ENCODE data around the gene LRRC8C. TPM values are rescaled to one million over a fixed set of nuclear protein-coding genes. Genes with fewer than 3 reads are reported as not detected.

Gene LRRC8C
- total and polyA plus RNA-seq, 4 donors: 0.75 to 14.4 (median 5.6) TPM

DNA sequence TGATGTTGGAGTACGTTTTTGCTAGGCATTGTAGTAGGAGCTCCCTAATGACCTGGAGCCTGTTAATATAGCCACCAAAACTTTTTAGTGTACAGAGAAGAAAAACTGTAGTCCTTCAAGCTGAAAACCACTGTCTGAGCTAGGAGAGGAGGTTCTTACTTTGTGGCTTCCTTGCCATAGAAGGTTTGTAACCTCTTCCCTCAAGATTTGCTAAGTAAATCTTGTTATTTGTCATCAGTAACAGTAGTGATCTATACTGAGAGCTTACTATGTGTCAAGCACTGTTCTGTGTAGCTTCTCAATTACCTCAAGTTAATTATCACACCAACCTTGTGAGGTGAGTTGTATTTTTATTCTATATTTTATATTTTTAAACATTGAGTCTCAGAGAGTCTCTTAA is 21.2 kb upstream of the LRRC8C start:
- WGBS, 2 donors: 78 to 87% methylated on average over 1 of the region's 1 CpG
- H3K4me3 ChIP-seq (ENCODE audit: low read length in 2 of 2): no peak overlapping the region
- ATAC-seq (ENCODE audit: low FRiP score): no peak
- no peaks in the 10 kb centered on the region for H3K36me3 ChIP-seq (ENCODE audit: control insufficient read depth in 1 of 2, insufficient read depth in 2 of 2, low read length in 1 of 2)
- no peak overlapping the region for H3K27ac ChIP-seq (ENCODE audit: low read depth in 1 of 2, low read length in 2 of 2)
- H3K9me3 ChIP-seq (ENCODE audit: control insufficient read depth, low read length): no peaks in the 10 kb centered on the region
- H3K4me1 ChIP-seq (ENCODE audit: control insufficient read depth in 1 of 2, insufficient read depth in 2 of 2, low read length in 2 of 2): no peaks in the 10 kb centered on the region
- H3K27me3 ChIP-seq (ENCODE audit: control insufficient read depth in 1 of 2, insufficient read depth in 2 of 2, low read length in 1 of 2): no peaks in the 10 kb centered on the region
- DNase-seq: no peak
- intact Hi-C loops (cut with DNase I): no loop called here

DNA sequence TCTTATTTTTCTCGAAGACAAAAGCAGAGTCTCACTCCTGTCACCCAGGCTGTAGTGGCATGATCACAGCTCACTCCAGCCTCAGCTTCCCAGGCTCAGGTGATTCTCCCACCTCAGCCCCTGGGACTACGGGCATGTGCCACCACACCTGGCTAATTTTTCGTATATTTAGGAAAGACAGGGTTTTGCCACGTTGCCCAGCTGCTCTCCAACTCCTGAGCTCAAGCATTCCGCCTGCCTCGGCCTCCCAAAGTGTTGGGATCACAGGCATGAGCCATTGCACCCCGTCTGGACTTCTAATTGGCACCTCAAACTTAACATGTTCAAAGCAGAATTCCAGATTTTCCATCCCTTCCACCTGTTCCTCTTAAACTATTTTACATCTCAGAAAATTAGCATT is 19.0 kb upstream of the LRRC8C start:
- Histone ChIP-seq H3K27ac (ENCODE audit: low read depth in 1 of 2, low read length in 2 of 2) (no peak overlapping the region), H3K4me1 (ENCODE audit: control insufficient read depth in 1 of 2, insufficient read depth in 2 of 2, low read length in 2 of 2) (no peaks in the 10 kb centered on the region), H3K9me3 (ENCODE audit: control insufficient read depth, low read length) (no peaks in the 10 kb centered on the region), H3K36me3 (ENCODE audit: control insufficient read depth in 1 of 2, insufficient read depth in 2 of 2, low read length in 1 of 2) (no peaks in the 10 kb centered on the region), H3K27me3 (ENCODE audit: control insufficient read depth in 1 of 2, insufficient read depth in 2 of 2, low read length in 1 of 2) (no peaks in the 10 kb centered on the region), H3K4me3 (ENCODE audit: low read length in 2 of 2) (no peak overlapping the region)
- ATAC-seq (ENCODE audit: low FRiP score) (no peak), DNase-seq (no peak)
- WGBS, 2 donors: 84 to 91% methylated on average over 7 of the region's 7 CpGs
- intact Hi-C loops (cut with DNase I): no loop called here

DNA sequence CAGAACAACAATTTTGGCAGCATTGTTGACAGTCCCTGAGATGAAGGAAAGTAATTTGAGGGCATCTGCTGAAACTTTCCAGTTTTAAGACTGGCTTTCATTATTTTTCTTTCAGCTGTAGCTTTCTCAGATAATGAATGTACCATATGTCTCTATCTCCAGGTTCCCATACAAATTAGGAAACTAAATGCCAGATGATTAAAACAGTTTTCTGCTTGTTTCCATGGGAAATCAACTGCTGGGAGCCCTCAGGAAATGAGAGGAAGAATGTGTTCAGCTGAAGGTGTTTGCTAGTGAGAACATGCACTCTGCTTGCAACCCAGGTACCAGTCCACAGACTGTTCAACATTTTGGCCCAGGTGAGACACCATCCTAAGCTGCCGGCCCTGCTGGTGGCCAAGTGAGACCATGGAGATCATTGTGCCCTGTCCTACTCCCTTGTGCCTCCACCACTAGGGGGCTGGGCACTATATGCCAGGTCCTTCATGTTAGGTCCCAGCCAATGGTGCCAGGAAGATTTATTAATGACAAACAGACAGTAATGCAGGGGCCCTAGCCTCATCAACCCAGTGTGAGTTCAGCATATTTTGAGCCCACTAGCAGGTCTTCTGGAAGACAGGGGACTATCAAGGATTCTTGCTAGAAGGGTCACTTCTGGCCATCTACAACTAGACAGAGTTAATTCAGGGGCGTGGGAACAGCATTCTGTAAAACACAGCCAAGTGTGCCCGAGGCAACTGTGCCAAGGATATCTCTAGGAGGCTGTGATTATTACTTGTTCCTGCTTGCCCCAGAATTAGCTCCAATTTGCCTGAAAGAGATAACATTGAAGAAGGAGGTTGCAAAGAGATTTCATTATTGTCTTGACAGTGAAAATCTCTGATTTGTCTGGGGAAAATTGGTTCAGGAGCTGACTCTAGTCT is 17.0 kb upstream of the LRRC8C start:
- Histone ChIP-seq H3K4me1 (ENCODE audit: control insufficient read depth in 1 of 2, insufficient read depth in 2 of 2, low read length in 2 of 2) (no peaks in the 10 kb centered on the region), H3K36me3 (ENCODE audit: control insufficient read depth in 1 of 2, insufficient read depth in 2 of 2, low read length in 1 of 2) (no peaks in the 10 kb centered on the region), H3K27me3 (ENCODE audit: control insufficient read depth in 1 of 2, insufficient read depth in 2 of 2, low read length in 1 of 2) (no peaks in the 10 kb centered on the region), H3K4me3 (ENCODE audit: low read length in 2 of 2) (no peak overlapping the region), H3K27ac (ENCODE audit: low read depth in 1 of 2, low read length in 2 of 2) (no peak overlapping the region), H3K9me3 (ENCODE audit: control insufficient read depth, low read length) (no peaks in the 10 kb centered on the region)
- ATAC-seq (ENCODE audit: low FRiP score) (no peak), DNase-seq (no peak)
- intact Hi-C loops (cut with DNase I): no loop called here
- 39 to 40% methylated on average over 3 of the region's 3 CpGs for WGBS, 2 donors

DNA sequence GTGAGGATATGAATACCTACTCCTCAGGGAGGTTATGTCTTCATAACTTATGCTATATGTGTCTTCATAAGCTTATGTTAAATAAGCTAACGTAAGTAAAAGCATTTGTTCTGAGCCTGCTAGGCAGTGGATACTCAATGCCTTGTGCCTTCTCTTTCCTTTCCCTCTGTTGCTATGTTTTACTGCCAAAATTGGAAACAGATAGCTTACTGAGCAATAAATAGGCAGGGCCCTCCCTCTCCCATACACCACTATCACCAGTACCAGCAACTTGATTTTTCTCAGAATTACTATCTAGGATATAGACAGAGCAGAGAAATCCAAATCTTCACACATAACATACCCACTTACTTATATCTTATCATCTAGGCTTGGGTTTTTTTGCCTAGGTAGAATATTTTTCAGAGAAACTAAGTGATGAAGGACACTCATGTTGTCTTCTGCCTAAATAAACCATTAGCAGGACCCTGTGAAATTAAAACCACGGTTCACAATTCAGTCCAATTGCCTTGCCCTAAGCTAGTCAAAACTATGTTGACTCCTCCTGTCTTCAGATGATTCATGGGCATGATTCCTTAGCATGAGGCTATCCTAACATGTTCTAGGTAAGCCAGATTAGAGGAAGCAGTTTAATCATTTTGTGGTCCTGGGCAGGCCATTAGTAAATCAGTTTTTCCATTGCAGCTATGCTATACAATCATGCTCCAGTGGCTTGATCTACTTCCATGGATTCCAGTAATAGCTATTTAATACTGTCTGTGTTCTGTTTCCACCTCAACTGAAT is 15.9 kb upstream of the LRRC8C start:
- no peak overlapping the region for H3K27ac ChIP-seq (ENCODE audit: low read depth in 1 of 2, low read length in 2 of 2)
- no peaks in the 10 kb centered on the region for H3K9me3 ChIP-seq (ENCODE audit: control insufficient read depth, low read length)
- 77 to 79% methylated on average over 2 of the region's 2 CpGs for WGBS, 2 donors
- ATAC-seq (ENCODE audit: low FRiP score) (no peak), DNase-seq (no peak)
- no peaks in the 10 kb centered on the region for H3K4me1 ChIP-seq (ENCODE audit: control insufficient read depth in 1 of 2, insufficient read depth in 2 of 2, low read length in 2 of 2)
- intact Hi-C loops (cut with DNase I): no loop called here
- H3K27me3 ChIP-seq (ENCODE audit: control insufficient read depth in 1 of 2, insufficient read depth in 2 of 2, low read length in 1 of 2): no peaks in the 10 kb centered on the region
- no peaks in the 10 kb centered on the region for H3K36me3 ChIP-seq (ENCODE audit: control insufficient read depth in 1 of 2, insufficient read depth in 2 of 2, low read length in 1 of 2)
- no peak overlapping the region for H3K4me3 ChIP-seq (ENCODE audit: low read length in 2 of 2)

DNA sequence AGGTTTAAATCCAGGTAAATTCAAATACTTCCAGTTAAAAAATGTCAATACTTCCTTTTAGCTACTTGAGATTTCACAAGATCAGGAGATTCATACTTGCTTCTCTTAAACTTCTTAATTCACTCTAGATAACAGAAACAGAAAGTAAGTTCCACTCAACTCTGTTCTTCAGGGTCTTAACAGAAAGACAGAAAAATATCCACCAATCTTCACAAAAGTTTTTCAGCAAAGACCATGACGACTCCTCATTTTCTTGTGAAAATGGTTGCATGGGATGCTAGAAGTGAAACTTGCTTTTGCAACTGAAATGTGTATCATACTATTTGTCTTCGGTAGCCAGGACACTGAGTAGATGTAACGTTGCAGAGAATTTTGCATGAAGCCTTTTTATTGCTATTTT is 12.3 kb upstream of the LRRC8C start:
- no peak for ATAC-seq (ENCODE audit: low FRiP score)
- H3K4me3 ChIP-seq (ENCODE audit: low read length in 2 of 2): no peak overlapping the region
- DNase-seq: no peak
- no peaks in the 10 kb centered on the region for H3K27me3 ChIP-seq (ENCODE audit: control insufficient read depth in 1 of 2, insufficient read depth in 2 of 2, low read length in 1 of 2)
- no peaks in the 10 kb centered on the region for H3K4me1 ChIP-seq (ENCODE audit: control insufficient read depth in 1 of 2, insufficient read depth in 2 of 2, low read length in 2 of 2)
- H3K9me3 ChIP-seq (ENCODE audit: control insufficient read depth, low read length): no peaks in the 10 kb centered on the region
- H3K27ac ChIP-seq (ENCODE audit: low read depth in 1 of 2, low read length in 2 of 2): no peak overlapping the region
- 92 to 96% methylated on average over 3 of the region's 3 CpGs for WGBS, 2 donors
- intact Hi-C loops (cut with DNase I): no loop called here
- no peaks in the 10 kb centered on the region for H3K36me3 ChIP-seq (ENCODE audit: control insufficient read depth in 1 of 2, insufficient read depth in 2 of 2, low read length in 1 of 2)

DNA sequence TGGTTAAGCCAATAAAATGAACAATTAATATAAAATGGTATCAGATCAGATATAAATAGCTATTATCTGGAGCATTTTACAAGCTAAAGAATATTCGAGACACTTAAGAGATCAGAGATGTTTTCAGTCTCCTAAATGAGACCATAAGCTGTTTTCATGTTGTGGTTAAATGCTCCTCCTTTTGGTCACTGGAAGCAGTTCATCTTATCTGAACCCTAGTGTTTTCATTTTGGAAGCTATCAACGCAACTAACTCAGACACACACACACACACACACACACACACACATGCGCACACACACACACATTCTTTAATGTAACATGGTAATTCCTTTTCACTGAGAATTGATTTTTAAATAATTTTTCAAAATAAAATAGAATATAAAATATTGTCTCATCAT is 10.0 kb upstream of the LRRC8C start:
- DNase-seq: no peak
- Histone ChIP-seq H3K36me3 (ENCODE audit: control insufficient read depth in 1 of 2, insufficient read depth in 2 of 2, low read length in 1 of 2) (no peaks in the 10 kb centered on the region), H3K27ac (ENCODE audit: low read depth in 1 of 2, low read length in 2 of 2) (no peak overlapping the region), H3K4me1 (ENCODE audit: control insufficient read depth in 1 of 2, insufficient read depth in 2 of 2, low read length in 2 of 2) (peaks cover 0 to 2% of the 10 kb centered on the region in 2 donors), H3K9me3 (ENCODE audit: control insufficient read depth, low read length) (no peaks in the 10 kb centered on the region), H3K27me3 (ENCODE audit: control insufficient read depth in 1 of 2, insufficient read depth in 2 of 2, low read length in 1 of 2) (no peaks in the 10 kb centered on the region), H3K4me3 (ENCODE audit: low read length in 2 of 2) (no peak overlapping the region)
- 64 to 82% methylated on average over 3 of the region's 3 CpGs for WGBS, 2 donors
- ATAC-seq (ENCODE audit: low FRiP score): no peak
- intact Hi-C loops (cut with DNase I): no loop called here

DNA sequence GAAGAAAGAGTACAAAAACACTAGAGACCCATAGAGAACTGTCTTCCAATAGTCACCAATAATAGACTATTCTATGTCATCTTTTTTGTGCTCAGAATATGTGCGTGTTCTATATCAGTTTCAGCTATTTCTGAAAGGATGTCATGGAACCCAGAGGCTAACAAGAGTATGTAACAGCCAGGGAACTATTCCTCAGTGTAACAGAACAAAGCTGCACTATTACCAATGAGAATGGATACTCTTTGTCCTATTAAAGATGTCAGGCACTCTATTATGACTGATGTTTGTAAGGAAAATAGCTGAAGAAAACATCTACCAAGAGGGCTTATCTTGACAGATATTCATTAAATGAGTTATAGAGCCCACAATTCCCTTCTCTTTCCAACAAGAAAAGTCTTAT is 8.6 kb upstream of the LRRC8C start:
- no peak for DNase-seq
- no peak for ATAC-seq (ENCODE audit: low FRiP score)
- intact Hi-C loops (cut with DNase I): no loop called here
- Histone ChIP-seq H3K4me1 (ENCODE audit: control insufficient read depth in 1 of 2, insufficient read depth in 2 of 2, low read length in 2 of 2) (peaks cover 0 to 2% of the 10 kb centered on the region in 2 donors), H3K9me3 (ENCODE audit: control insufficient read depth, low read length) (no peaks in the 10 kb centered on the region), H3K36me3 (ENCODE audit: control insufficient read depth in 1 of 2, insufficient read depth in 2 of 2, low read length in 1 of 2) (no peaks in the 10 kb centered on the region), H3K27ac (ENCODE audit: low read depth in 1 of 2, low read length in 2 of 2) (no peak overlapping the region), H3K27me3 (ENCODE audit: control insufficient read depth in 1 of 2, insufficient read depth in 2 of 2, low read length in 1 of 2) (no peaks in the 10 kb centered on the region), H3K4me3 (ENCODE audit: low read length in 2 of 2) (no peak overlapping the region)
- WGBS, 2 donors: 73 to 81% methylated on average over 1 of the region's 1 CpG

DNA sequence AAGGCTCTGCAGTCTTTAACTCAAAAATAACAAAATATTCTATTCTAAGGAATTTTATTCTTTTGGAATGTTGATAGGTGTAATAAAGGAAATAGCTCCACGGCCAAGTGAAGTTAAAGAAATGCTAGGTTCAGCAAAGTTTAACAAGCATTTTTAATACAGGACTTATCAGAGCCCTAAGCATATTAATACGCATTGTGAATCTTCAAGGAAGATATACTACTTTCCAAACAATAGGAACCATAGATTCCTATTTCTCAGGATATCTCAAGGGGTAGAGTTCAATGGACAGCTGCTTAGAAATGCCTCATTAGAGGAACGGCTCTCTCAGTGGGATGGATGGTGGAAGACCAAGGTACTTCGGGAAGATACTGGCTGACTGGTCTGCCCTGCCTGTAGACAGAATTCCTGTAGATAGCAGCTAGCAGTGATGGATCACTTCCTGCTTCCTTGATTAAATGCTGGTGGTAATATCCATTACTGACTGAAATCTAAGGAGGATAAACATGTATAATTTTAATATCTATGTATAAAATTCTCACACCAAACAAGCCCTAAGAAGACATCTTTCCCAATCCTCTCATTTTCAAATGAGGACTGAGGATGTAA is 8.1 kb upstream of the LRRC8C start:
- intact Hi-C loops (cut with DNase I): no loop called here
- H3K4me1 ChIP-seq (ENCODE audit: control insufficient read depth in 1 of 2, insufficient read depth in 2 of 2, low read length in 2 of 2): peaks cover 0 to 2% of the 10 kb centered on the region in 2 donors
- no peaks in the 10 kb centered on the region for H3K9me3 ChIP-seq (ENCODE audit: control insufficient read depth, low read length)
- no peak for ATAC-seq (ENCODE audit: low FRiP score)
- no peaks in the 10 kb centered on the region for H3K36me3 ChIP-seq (ENCODE audit: control insufficient read depth in 1 of 2, insufficient read depth in 2 of 2, low read length in 1 of 2)
- H3K27me3 ChIP-seq (ENCODE audit: control insufficient read depth in 1 of 2, insufficient read depth in 2 of 2, low read length in 1 of 2): no peaks in the 10 kb centered on the region
- 67 to 74% methylated on average over 4 of the region's 4 CpGs for WGBS, 2 donors
- no peak for DNase-seq
- H3K4me3 ChIP-seq (ENCODE audit: low read length in 2 of 2): no peak overlapping the region
- H3K27ac ChIP-seq (ENCODE audit: low read depth in 1 of 2, low read length in 2 of 2): no peak overlapping the region

Measured in aorta (tissue), 5 donors.